Measurements from ENCODE around the gene PLEKHM3. TPM values are rescaled to one million over a fixed set of nuclear protein-coding genes. Genes with fewer than 3 reads are reported as not detected.
A peak's percentile ranks its signal among the peaks of the same experiment; 100 is the strongest.

Gene PLEKHM3
- total RNA-seq, 2 donors from 2014 or later: 9.8 to 10.4 TPM

GRCh38 chr2:208001924-208002323, 23.4 kb downstream of the PLEKHM3 start:
- DNase-seq (no peak), ATAC-seq (no peak)
- intact Hi-C loops (cut with DNase I, micrococcal nuclease): no loop called here

GRCh38 chr2:208000701-208001395, 24.5 kb downstream of the PLEKHM3 start:
- no peak for ATAC-seq
- intact Hi-C loops (cut with DNase I, micrococcal nuclease): no loop called here
- DNase-seq: no peak

- intact Hi-C loops (cut with DNase I, micrococcal nuclease): no loop called here
- DNase-seq: no peak
- no peak for ATAC-seq
These were observed 28.5 kb downstream of the PLEKHM3 start for GRCh38 chr2:207996848-207997247.

- ATAC-seq: no peak
- no peak for DNase-seq
- intact Hi-C loops (cut with DNase I, micrococcal nuclease): no loop called here
These were observed 29.4 kb downstream of the PLEKHM3 start for GRCh38 chr2:207995887-207996286.

GRCh38 chr2:207993151-207993763, 32.1 kb downstream of the PLEKHM3 start:
- intact Hi-C loops (cut with DNase I, micrococcal nuclease): no loop called here
- DNase-seq (no peak), ATAC-seq (no peak)

- DNase-seq (no peak), ATAC-seq (no peak)
- intact Hi-C loops (cut with DNase I, micrococcal nuclease): no loop called here
These were observed 33.4 kb downstream of the PLEKHM3 start for GRCh38 chr2:207991944-207992343.

- DNase-seq (no peak), ATAC-seq (no peak)
- intact Hi-C loops (cut with DNase I, micrococcal nuclease): no loop called here
These were observed 34.5 kb downstream of the PLEKHM3 start for GRCh38 chr2:207990784-207991183.

- no peak for DNase-seq
- ATAC-seq: no peak
- intact Hi-C loops (cut with DNase I, micrococcal nuclease): no loop called here
These were observed 36.4 kb downstream of the PLEKHM3 start for GRCh38 chr2:207988975-207989374.

GRCh38 chr2:207987025-207987716, 38.2 kb downstream of the PLEKHM3 start:
- ATAC-seq: no peak
- no peak for DNase-seq
- intact Hi-C loops (cut with DNase I, micrococcal nuclease): no loop called here

GRCh38 chr2:207984765-207985480, 40.4 kb downstream of the PLEKHM3 start:
- intact Hi-C loops (cut with DNase I, micrococcal nuclease): no loop called here
- DNase-seq (no peak), ATAC-seq (no peak)

- intact Hi-C loops (cut with DNase I, micrococcal nuclease): no loop called here
- DNase-seq (no peak), ATAC-seq (peak; percentile 17)
These were observed 41.7 kb downstream of the PLEKHM3 start for GRCh38 chr2:207983641-207984042.

GRCh38 chr2:207978177-207978948, 47.0 kb downstream of the PLEKHM3 start:
- intact Hi-C loops (cut with DNase I, micrococcal nuclease): loop anchor here in 1 of 2 donors (10.0 kb wide), 1 partner anchor 214 kb away; the partner anchor contains the start of gene FZD5
- DNase-seq: no peak
- no peak for ATAC-seq

- intact Hi-C loops (cut with DNase I, micrococcal nuclease): loop anchor here in 1 of 2 donors (10.0 kb wide), 1 partner anchor 211 kb away; the partner anchor contains the start of gene FZD5
- no peak for ATAC-seq
These were observed 49.4 kb downstream of the PLEKHM3 start for GRCh38 chr2:207975921-207976320.

GRCh38 chr2:207974216-207974605, 51.1 kb downstream of the PLEKHM3 start:
- intact Hi-C loops (cut with DNase I, micrococcal nuclease): loop anchor here (5.0 to 10.0 kb wide), 2 partner anchors 207 to 209 kb away; partner anchors contain the start of gene FZD5 (in 2 of the 2)
- ATAC-seq: no peak
- DNase-seq: no peak

More at GRCh38 chr2:207975921-207976320, 49.4 kb downstream of the PLEKHM3 start:
- no peak for DNase-seq

GRCh38 chr2:207970826-207971180, 54.5 kb downstream of the PLEKHM3 start:
- intact Hi-C loops (cut with DNase I, micrococcal nuclease): loop anchor here (5.0 to 10.0 kb wide), 2 partner anchors 204 to 206 kb away; partner anchors contain the start of gene FZD5 (in 2 of the 2)
- no peak for DNase-seq
- peak; percentile 39 for ATAC-seq

GRCh38 chr2:207970147-207970825, 55.0 kb downstream of the PLEKHM3 start:
- DNase-seq (no peak), ATAC-seq (peak; percentile 51)
- intact Hi-C loops (cut with DNase I, micrococcal nuclease): loop anchor here (5.0 to 10.0 kb wide), 2 partner anchors 203 to 205 kb away; partner anchors contain the start of gene FZD5 (in 2 of the 2)

- intact Hi-C loops (cut with DNase I, micrococcal nuclease): no loop called here
These were observed 56.1 kb downstream of the PLEKHM3 start for GRCh38 chr2:207969249-207969648.

GRCh38 chr2:207967121-207967520, 58.2 kb downstream of the PLEKHM3 start:
- ATAC-seq: no peak
- no peak for DNase-seq
- intact Hi-C loops (cut with DNase I, micrococcal nuclease): no loop called here

More at GRCh38 chr2:207969249-207969648, 56.1 kb downstream of the PLEKHM3 start:
- ATAC-seq (peak; percentile 74), DNase-seq (no peak)
